Measurements from ENCODE around the gene SEPTIN1.

SEPTIN1 gene

DNA sequence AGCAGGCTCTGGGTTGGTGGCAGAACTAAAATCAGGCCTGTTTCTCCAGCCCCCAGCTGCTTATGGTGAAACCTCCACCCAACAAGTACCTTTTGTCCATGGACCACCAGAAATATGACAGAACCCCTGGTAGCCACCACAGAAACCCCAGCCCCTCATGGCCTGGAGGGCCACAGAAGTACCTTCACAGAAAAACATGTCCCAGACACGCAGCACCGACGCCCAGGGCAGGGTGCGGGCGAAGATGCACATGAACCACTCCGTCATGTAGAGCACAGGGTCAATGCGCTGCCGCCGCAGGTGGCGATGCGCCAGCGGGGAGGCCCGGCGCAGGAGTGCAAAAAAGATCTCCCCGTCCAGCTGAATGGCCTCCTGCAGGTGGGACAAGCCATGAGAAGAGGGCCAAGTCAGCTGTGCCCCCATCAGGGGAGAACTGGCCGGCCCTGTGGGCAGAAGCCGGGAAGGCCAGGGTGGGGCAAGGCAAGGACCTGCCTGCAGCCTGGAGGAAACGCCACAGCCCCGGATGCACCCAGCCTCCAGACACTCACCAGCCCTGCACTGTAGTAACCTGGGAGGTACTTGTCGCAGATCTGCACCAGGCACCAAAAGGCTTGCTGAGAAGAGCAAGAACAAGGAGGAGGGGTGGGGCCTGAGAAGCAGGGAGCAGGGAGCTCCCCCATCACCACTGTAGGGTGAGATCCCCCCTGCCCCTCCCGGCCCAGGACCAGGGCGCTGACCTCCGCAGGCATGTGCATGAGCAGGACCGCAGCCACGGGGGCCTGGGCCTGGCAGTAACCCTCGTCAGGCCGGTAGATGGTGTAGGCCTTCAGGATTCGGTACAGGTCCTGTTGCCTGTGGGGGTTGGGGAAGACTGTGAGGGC is 23.1 kb downstream of the SEPTIN1 start:
- in situ Hi-C loops (cut with MboI; ENCODE audit: low sequenced_read_pairs), result no loop called here

- in situ Hi-C loops (cut with MboI; ENCODE audit: low sequenced_read_pairs), result no loop called here
These were observed 23.8 kb downstream of the SEPTIN1 start for GRCh38 chr16:30358577-30358936.

- in situ Hi-C loops (cut with MboI; ENCODE audit: low sequenced_read_pairs), result no loop called here
These were observed 24.4 kb downstream of the SEPTIN1 start for GRCh38 chr16:30357715-30358576.

DNA sequence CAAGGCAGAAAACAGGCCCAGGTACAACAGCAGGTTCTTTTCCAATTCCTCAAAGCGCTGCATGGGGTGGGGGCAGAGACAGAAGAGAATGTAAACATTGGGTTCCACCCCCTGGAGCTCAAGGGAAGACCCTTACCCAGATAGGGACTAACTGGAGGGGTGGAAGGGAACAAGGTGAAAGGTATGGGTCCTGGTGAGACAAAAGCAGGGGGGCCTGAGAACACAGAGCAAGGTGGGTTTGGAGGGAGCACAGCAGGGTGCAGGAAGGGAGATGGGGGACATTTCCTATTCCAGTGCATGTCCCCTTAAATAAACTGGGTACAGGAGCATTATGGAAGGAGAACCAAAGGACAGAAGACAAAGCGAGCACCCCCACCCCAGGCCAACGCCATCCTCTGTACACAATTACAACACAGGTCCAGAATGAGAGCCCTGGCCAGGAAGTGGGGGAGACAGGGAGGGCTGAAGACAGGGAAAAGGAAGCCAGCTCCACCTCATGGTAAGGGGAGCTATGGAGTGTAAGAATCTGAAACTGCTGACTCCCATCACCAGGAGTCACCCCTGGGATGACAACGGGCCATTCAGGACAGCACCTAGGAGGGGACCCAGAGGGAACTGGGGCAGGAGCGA is 25.2 kb downstream of the SEPTIN1 start:
- in situ Hi-C loops (cut with MboI; ENCODE audit: low sequenced_read_pairs), result no loop called here

GRCh38 chr16:30356401-30357084 is 25.8 kb downstream of the SEPTIN1 start:
- in situ Hi-C loops (cut with MboI; ENCODE audit: low sequenced_read_pairs), result no loop called here

DNA sequence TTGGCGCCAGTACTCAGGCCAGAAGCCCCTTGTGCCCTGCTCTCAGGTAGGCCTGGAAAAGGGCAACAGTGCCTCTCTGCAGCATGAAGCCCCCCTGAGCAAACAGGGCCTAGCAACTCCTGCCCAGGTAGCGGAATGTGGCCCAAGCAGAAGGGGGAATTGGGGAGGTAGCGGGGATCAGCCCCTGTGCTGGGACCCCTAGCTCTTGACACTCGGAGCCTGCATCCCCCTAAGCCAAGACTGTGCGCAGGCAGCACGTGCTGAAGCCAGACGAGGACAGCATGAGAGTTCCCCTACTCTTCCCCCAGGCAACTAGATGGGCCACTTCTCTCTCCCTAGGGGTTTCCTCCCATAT is 26.4 kb downstream of the SEPTIN1 start:
- in situ Hi-C loops (cut with MboI; ENCODE audit: low sequenced_read_pairs), result no loop called here

- in situ Hi-C loops (cut with MboI; ENCODE audit: low sequenced_read_pairs), result no loop called here
These were observed 27.0 kb downstream of the SEPTIN1 start, which contains the start of gene CD2BP2 for GRCh38 chr16:30355144-30355953. Gene CD2BP2, minus strand, starts transcription at chr16:30355308. Its CDS starts 627 bp downstream, at chr16:30354681.

- in situ Hi-C loops (cut with MboI; ENCODE audit: low sequenced_read_pairs), result no loop called here
These were observed 27.8 kb downstream of the SEPTIN1 start for GRCh38 chr16:30354423-30355143.

- in situ Hi-C loops (cut with MboI; ENCODE audit: low sequenced_read_pairs), result no loop called here
These were observed 28.8 kb downstream of the SEPTIN1 start for GRCh38 chr16:30353438-30354129.

GRCh38 chr16:30352488-30353401 is 29.6 kb downstream of the SEPTIN1 start:
- in situ Hi-C loops (cut with MboI; ENCODE audit: low sequenced_read_pairs), result no loop called here

DNA sequence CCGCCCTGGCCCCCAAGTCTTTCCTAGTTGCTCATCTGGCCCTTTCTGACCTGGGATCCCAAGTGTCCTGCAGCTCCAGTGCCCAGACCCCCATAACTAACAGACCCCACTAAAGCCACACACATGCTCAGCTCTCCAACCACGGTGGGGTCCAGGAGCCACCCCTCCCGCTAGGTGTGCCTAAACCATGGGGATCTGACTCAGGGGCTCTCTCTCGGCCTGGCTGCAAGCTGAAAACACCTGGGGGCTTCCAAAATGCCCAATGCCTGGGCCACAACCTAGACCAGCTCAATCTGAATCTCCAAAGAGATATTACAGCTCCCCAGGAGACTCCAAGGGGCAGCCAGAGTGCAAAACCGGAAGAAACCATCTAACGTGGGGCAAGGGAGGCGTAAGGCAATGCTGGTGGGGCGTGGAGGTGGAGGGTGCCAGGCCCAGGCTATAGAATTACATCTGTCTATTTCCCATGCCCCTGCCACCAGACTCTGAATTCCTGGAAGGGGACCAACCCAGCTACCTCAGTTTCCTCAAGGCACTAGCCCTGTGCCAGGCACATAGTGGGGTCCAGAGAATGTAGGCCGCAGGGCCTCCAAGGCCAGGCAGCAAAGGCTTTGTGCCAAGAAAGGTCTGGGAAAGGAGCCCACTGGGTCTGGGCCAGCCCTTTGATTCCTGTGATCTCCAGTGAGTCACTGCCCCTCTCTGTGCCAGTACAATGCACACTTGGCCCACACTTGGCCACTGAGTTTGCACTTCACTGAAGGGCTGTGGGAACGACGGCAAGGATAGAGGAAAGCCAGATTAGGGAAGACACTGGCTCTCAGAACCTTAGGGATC is 30.6 kb downstream of the SEPTIN1 start:
- in situ Hi-C loops (cut with MboI; ENCODE audit: low sequenced_read_pairs), result no loop called here

GRCh38 chr16:30351001-30351441 is 31.3 kb downstream of the SEPTIN1 start:
- in situ Hi-C loops (cut with MboI; ENCODE audit: low sequenced_read_pairs), result no loop called here

DNA sequence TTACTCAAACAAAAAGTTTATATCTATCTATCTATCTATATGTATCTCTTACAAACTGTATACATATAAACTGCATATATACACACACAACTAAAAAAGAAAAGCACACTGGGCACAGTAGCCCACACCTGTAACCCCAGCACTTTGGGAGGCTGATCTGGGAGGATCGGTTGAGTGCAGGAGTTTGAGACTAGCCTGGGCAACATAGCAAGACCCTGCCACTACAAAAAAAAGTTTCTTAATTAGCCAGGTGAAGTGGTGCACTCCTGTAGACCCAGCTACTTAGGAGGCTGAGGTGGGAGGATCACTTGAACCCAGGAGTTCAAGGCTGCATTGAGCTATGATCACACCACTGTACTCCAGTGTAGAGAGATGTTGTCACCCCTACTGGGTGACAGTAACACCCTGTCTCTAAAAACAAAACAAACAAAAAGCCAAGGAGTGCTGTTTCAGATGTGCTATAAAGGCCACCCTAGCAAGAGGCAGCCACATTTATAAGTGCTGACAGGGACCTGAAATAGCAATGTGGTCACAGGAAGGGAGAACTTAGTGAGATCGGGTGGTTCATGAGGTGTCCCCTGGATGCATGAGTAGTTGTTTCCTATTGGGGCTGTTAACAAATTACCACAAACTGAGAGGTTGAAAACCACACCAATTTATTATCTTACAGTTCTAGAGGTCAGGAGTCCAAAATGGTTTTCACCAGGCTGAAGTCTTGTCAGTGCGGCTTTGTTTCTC is 32.1 kb downstream of the SEPTIN1 start:
- in situ Hi-C loops (cut with MboI; ENCODE audit: low sequenced_read_pairs), result no loop called here

DNA sequence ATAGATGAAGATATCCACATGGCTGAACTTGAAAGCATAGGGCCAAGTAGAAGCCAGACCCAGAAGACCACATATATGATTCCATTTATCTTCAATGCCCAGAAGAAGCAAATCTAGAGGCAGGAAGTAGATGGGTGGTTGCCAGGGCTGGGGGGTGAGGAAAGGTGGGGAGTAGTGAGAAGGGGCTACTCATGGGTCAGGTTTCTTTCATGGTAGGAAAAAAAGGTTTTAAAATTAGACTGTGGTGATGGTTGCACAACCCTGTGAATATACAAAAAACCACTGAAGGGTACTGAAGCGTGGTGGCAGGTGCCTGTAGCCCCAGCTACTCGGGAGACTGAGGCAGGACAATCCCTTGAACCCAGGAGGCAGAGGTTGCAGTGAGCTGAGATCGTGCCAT is 32.7 kb downstream of the SEPTIN1 start:
- in situ Hi-C loops (cut with MboI; ENCODE audit: low sequenced_read_pairs), result no loop called here

DNA sequence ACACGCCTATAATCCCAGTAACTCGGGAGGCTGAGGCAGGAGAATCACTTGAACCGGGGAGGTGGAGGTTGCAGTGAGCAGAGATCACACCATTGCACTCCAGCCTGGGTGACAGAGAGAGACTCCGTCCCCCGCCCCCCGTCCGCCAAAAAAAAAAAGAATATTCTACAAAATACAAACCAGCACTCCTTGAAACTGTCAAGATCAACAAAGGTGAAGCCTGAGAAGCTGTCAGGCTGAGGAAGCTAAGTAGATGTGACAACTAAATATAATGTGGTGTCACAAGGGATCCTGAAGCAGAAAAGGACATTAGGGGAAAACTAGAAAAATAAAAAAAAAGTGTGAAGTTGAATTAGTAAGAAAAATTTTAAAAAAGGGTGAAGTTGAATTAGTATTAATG is 33.4 kb downstream of the SEPTIN1 start:
- in situ Hi-C loops (cut with MboI; ENCODE audit: low sequenced_read_pairs), result no loop called here

- in situ Hi-C loops (cut with MboI; ENCODE audit: low sequenced_read_pairs), result no loop called here
These were observed 34.2 kb downstream of the SEPTIN1 start for GRCh38 chr16:30348113-30348512.
